Stimulated activated CD8-positive, alpha-beta memory T cell treated with anti-CD3 and anti-CD28 coated beads, Interleukin-15, amount 100 ng/mL, for 48 hours (primary cell): ENCODE measurements around the gene GJA8.
"Not testable (repeated sequence)": the region's sequence is repeated elsewhere in the genome, so short reads cannot be mapped to it uniquely, and the experiment has no call there.

Experiments
- DNase-seq, 2 donors: peaks; one replicate each; pipeline ENCODE4 v3.0.0-alpha.2; 2020; ENCODE audit warnings: low read depth in 2 of 2

Gene GJA8

DNA sequence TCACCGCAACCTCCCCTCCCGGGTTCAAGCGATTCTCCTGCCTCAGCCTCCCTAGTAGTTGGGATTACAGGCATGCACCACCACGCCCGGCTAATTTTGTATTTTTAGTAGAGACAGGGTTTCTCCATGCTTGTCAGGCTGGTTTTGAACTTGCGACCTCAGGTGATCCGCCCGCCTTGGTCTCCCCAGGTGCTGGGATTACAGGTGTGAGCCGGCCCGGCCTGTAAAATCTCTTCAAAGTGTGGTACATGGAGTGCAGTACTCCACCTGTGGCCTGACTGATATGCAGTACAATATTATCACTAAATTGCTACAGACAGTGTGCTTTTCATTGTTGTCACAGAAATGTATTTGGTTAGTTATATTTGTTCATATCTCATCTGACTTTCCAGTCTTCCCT is 25.1 kb downstream of the GJA8 start:
- not testable (repeated sequence) for DNase-seq

DNA sequence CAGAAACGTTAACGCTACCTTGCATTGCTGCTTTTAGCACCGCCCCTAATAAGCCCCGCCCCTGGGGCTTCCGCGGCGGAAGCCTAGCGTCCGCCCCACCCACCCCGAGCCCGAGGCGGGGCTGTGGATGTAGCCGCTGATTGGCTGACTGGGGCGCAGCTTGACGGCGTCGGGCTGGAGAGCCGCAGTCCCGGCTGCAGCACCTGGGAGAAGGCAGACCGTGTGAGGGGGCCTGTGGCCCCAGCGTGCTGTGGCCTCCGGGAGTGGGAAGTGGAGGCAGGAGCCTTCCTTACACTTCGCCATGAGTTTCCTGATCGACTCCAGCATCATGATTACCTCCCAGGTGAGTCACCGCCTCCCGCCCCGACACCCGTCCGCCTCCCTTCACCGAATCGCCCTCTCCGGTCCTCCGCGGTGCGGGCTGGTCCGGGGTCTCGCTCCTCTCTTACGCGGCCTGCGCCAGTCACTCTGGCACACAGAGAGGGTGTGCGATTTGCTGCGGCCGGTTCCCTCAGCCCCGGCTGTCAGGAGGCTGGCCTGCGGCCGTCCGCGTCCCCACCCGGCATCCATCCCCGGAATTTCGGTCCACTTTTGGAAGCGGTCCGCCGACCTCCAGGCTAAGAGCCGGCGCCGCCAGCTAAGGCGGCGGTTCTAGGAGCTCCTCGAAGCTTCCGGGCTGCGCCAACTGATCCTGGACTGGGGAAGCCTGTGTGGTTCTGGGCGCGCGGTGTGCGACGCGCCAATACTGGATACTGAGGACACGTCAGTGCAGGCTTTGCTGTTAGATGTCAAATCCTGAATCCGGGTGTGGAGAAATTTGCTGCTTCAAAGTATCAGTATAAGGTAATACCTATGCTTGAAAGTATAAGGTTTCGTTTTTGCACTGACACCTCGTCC is 25.9 kb downstream of the GJA8 start, which contains the start of gene GPR89B:
Gene GPR89B (plus strand): TSS at position 185 of the 897 bp plus-strand sequence. CDS start 117 bp downstream, at position 302.
- DNase-seq, result peak; percentile 91 to 92

DNA sequence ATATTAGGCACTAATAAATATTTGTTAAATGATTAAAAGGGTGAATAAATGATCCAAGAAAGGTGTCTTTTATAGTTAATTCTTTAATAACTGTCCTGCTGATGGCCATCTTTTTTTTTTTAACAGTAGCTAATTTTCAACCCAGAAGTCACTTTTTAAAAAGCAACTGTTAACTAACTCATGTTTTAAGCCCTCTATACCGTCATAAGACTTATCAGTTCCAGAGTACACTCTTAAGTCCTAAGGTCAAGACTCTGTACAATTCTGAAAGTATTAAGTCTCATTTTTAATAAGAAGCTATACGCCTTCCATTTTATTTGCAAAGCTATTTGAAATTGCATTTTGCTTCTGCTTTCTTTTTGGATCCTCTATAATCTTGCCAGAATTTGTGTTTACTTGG is 28.5 kb downstream of the GJA8 start:
- DNase-seq, result not testable (repeated sequence)

DNA sequence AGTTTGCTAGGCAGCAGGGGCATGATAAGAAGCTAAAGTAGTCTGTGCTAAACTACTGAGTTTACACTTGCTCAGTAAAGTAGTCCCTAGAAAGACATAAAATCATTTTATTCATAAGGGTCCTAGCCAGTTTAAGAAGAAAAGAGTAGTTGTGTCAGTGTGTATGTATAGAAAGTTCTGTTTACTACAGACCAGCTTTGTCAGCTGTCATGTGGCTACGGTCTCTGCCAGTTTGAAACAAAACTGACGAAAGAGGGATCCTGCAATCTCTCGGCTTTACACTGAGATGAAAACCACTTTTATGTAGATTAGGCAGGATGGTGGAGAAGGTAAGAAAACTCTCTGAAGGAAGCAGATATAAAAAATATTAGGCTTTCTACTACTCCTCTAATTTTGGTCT is 32.7 kb downstream of the GJA8 start:
- not testable (repeated sequence) for DNase-seq

DNA sequence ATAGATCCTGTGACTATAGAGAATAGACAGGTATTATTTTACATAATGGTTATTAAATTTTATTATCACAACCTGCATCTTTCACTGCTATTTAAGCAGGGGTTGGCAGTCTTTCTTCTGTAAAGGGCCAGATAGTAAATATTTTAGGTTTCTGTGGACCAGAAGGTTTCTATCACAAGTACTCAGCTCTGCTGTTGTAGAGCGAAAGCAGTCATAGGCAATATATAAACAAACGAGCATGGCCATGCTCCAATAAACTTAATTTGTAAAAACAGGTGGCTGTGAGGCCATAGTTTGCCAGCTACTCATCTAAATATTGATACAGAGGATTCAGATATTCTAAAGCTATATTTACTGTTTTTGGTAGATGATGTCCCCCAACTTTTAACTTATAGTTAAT is 37.9 kb downstream of the GJA8 start:
- not testable (repeated sequence) for DNase-seq

DNA sequence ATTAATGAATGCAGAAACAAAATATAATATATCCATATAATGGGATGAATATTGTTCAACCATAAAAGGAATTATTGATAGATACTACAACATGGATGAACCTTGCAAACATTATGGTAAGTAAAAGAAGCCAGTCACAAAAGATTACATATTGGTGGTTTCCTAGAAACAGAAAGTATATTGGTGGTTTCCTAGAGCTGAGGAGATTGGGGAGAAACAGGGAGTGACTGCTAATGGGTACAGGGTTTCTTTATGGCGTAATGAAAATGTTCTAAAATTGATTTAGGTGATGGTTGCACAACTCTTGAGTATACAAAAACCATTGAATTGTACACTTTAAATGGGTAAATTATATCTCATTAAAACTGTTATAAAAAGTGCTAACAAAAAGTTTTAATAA is 40.0 kb downstream of the GJA8 start:
- DNase-seq, result not testable (repeated sequence)

DNA sequence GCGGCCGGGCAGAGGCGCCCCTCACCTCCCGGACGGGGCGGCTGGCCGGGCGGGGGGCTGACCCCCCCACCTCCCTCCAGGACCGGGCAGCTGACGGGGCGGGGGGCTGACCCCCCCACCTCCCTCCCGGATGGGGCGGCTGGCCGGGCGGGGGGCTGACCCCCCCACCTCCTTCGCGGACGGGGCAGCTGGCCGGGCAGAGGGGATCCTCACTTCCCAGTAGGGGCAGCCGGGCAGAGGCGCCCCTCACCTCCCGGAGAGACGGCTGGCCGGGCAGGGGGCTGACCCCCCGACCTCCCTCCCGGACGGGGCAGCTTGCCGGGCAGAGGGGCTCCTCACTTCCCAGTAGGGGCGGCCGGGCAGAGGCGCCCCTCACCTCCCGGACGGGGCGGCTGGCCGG is 46.9 kb downstream of the GJA8 start:
- DNase-seq, result not testable (repeated sequence)
